Gastrocnemius medialis (tissue), 4 donors: ENCODE results near the gene UBL4A.

Source experiments
- POLR2A ChIP-seq, 2 donors: fragments of 450-650 bp; IDR thresholded peaks; one replicate each; pipeline ENCODE4 v1.6.1; 2017; ENCODE audit warnings: antibody characterized with exemption in 2 of 2, mild to moderate bottlenecking in 2 of 2, moderate library complexity in 2 of 2
- TF ChIP-seq, protein P1 (sequence below), 5 experiments: fragments of 450-650 bp in 3 of 5; fragments of 200-600 bp in 2 of 5; sonication (generic) in 2 of 5; IDR thresholded peaks in 4 of 5; conservative IDR thresholded peaks in 1 of 5; 1 replicate in 4 of 5; 2 replicates in 1 of 5; pipeline ENCODE4 v1.5.1; 2016 to 2019; ENCODE audit warnings: antibody characterized with exemption in 5 of 5, mild to moderate bottlenecking in 3 of 5, moderate library complexity in 3 of 5

DNA sequence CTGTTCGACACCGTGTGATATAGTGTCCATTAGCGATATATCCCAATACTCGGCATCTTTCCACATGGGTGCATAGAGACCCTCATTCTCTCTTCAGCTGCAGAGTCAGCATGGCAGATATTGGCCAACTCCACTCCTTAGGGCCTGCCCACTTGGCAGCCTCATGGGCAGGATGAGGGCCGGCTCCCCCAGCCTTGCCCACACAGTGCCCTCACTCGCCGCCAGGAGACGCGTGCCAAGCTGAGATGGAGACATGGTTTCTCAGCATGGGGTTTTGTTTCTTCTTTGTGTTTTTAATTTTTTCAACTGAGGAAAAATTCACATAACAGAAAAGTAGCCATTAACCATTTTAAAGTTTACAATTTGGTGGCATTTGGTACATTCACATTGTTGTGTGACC lies 33.6 kb downstream of the UBL4A start:
- TF ChIP-seq, protein P1, sequence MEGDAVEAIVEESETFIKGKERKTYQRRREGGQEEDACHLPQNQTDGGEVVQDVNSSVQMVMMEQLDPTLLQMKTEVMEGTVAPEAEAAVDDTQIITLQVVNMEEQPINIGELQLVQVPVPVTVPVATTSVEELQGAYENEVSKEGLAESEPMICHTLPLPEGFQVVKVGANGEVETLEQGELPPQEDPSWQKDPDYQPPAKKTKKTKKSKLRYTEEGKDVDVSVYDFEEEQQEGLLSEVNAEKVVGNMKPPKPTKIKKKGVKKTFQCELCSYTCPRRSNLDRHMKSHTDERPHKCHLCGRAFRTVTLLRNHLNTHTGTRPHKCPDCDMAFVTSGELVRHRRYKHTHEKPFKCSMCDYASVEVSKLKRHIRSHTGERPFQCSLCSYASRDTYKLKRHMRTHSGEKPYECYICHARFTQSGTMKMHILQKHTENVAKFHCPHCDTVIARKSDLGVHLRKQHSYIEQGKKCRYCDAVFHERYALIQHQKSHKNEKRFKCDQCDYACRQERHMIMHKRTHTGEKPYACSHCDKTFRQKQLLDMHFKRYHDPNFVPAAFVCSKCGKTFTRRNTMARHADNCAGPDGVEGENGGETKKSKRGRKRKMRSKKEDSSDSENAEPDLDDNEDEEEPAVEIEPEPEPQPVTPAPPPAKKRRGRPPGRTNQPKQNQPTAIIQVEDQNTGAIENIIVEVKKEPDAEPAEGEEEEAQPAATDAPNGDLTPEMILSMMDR (IDR thresholded peaks at IDR 0.05 in 4 of 5, conservative IDR thresholded peaks at IDR 0.05 in 1 of 5): no peak
- TF ChIP-seq POLR2A (IDR thresholded peaks at IDR 0.05): no peak
